Smooth muscle cell (in vitro differentiated cells): ENCODE data around the gene DUSP16. TPM values are rescaled to one million over a fixed set of nuclear protein-coding genes. Genes with fewer than 3 reads are reported as not detected.

ENCODE experiments used
- DNase-seq: peaks from one replicate; lab custom pipeline; 2025; ENCODE audit not compliant: unreplicated experiment; lab: John Stamatoyannopoulos, UW
- H2AFZ ChIP-seq: fragments of 200-600 bp; sonication (generic); 2 replicates; pipeline ENCODE4 v1.6.0; 2016; ENCODE audit warnings: antibody characterized with exemption, low read depth, mild to moderate bottlenecking
- H3F3A ChIP-seq: fragments of 200-600 bp; sonication (generic); 2 replicates; pipeline ENCODE4 v1.6.0; 2017; ENCODE audit warnings: antibody characterized with exemption, low read depth
- H3K27ac ChIP-seq: fragments of 200-600 bp; sonication (generic); 2 replicates; pipeline ENCODE4 v1.5.1; 2016; ENCODE audit warnings: low read depth, mild to moderate bottlenecking
- H3K27me3 ChIP-seq: fragments of 200-600 bp; sonication (generic); 2 replicates; pipeline ENCODE4 v1.6.1; 2016; ENCODE audit warnings: low read depth, mild to moderate bottlenecking
- H3K36me3 ChIP-seq: fragments of 200-600 bp; sonication (generic); 2 replicates; pipeline ENCODE4 v1.5.1; 2016; ENCODE audit warnings: low read depth
- H3K4me1 ChIP-seq: fragments of 200-600 bp; sonication (generic); 2 replicates; pipeline ENCODE4 v1.5.1; 2016; ENCODE audit warnings: low read depth
- H3K4me2 ChIP-seq: fragments of 200-600 bp; sonication (generic); 2 replicates; pipeline ENCODE4 v1.6.0; 2016; ENCODE audit warnings: mild to moderate bottlenecking
- H3K4me3 ChIP-seq: fragments of 200-600 bp; sonication (generic); 2 replicates; pipeline ENCODE4 v1.5.1; 2016; ENCODE audit warnings: mild to moderate bottlenecking
- H3K79me2 ChIP-seq: fragments of 200-600 bp; sonication (generic); 2 replicates; pipeline ENCODE4 v1.6.0; 2016; ENCODE audit warnings: low read depth, mild to moderate bottlenecking
- H3K9ac ChIP-seq: fragments of 200-600 bp; sonication (generic); 2 replicates; pipeline ENCODE4 v1.6.0; 2016; ENCODE audit warnings: low read depth
- H3K9me3 ChIP-seq: fragments of 200-600 bp; sonication (generic); replicated peaks from 2 replicates; pipeline ENCODE4 v1.5.1; 2016; ENCODE audit warnings: low read depth
- H4K20me1 ChIP-seq: fragments of 200-600 bp; sonication (generic); 2 replicates; pipeline ENCODE4 v1.6.0; 2016; ENCODE audit warnings: low read depth
- WGBS: methylation state at CpG from one replicate; pipeline ENCODE4 v1.1.7; 2016; ENCODE audit warnings: low lambda C conversion rate; 5-methylcytosine and 5-hydroxymethylcytosine counted together
- polyA plus RNA-seq: library from polyadenylated mRNA; unstranded; fragments of >200 nt; fragmentation: Nextera tagmentation; extraction: Ambion mirVana; gene quantifications from 2 replicates; pipeline ENCODE4 v1.2.1, GENCODE V29; 2016
- total RNA-seq: library from RNA; depleted of rRNA; stranded (reverse); fragments of >200 nt; gene quantifications from 2 replicates; pipeline ENCODE4 v1.2.3, GENCODE V29; 2014
- TF ChIP-seq, protein P1 (sequence below): fragments of 200-600 bp; sonication (generic); IDR thresholded peaks from 2 replicates; pipeline ENCODE4 v1.5.1; 2017; ENCODE audit warnings: borderline replicate concordance, mild to moderate bottlenecking, antibody characterized with exemption; ENCODE audit not compliant: insufficient read depth, poor library complexity, severe bottlenecking

Gene DUSP16
- total and polyA plus RNA-seq, 2 experiments from 2014 or later = 1.2 to 10.8 TPM

DNA sequence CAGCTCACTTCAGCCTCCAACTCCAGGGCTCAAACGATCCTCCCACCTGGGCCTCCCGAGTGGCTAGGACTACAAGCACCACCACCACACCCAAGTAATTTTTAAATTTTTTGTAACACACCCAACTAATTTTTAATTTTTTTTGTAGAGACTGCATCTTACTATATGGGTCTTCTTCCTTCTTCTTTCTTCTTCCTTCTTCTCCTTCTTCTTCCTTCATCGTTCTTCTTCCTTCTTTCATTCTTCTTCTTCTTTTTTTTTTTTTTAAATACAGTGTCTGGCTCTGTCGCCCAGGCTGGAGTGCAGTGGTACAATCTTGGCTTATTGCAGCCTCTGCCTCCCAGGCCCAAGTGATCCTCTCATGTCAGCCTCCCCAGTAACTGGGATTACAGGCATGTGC, 48.0 kb upstream of the DUSP16 start:
- TF ChIP-seq, protein P1, sequence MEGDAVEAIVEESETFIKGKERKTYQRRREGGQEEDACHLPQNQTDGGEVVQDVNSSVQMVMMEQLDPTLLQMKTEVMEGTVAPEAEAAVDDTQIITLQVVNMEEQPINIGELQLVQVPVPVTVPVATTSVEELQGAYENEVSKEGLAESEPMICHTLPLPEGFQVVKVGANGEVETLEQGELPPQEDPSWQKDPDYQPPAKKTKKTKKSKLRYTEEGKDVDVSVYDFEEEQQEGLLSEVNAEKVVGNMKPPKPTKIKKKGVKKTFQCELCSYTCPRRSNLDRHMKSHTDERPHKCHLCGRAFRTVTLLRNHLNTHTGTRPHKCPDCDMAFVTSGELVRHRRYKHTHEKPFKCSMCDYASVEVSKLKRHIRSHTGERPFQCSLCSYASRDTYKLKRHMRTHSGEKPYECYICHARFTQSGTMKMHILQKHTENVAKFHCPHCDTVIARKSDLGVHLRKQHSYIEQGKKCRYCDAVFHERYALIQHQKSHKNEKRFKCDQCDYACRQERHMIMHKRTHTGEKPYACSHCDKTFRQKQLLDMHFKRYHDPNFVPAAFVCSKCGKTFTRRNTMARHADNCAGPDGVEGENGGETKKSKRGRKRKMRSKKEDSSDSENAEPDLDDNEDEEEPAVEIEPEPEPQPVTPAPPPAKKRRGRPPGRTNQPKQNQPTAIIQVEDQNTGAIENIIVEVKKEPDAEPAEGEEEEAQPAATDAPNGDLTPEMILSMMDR = no peak
- no peak overlapping the region for H3K9ac ChIP-seq
- 92% methylated on average over 4 of the region's 4 CpGs for whole genome bisulfite sequencing

DNA sequence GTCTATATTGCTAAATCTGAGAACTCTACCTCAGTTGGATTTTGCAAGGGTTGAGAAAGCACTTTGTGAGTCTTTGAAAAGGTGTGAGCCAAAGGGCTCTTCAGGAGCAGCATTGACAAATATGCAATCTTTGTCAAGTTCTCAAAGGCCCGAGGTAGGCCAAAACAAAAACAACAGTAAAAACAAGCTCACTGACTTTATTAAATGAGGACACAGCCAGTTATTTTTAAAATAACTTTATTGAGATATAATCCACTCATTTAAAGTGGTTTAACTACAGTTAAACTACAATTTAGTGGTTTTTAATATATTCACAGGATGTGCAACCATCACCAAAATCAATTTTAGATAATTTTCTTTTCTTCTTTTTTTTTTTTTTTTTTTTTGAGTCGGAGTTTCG, 47.0 kb upstream of the DUSP16 start:
- Histone ChIP-seq H4K20me1 (no peaks in the 10 kb centered on the region), H3K27ac (no peak overlapping the region), H2AFZ (no peak overlapping the region), H3K9ac (no peak overlapping the region), H3K36me3 (no peaks in the 10 kb centered on the region), H3K9me3 (no peaks in the 10 kb centered on the region), H3K4me2 (no peak overlapping the region), H3K79me2 (peaks cover 16% of the 10 kb centered on the region), H3K4me3 (no peak overlapping the region), H3K27me3 (no peaks in the 10 kb centered on the region), H3K4me1 (peaks cover 6% of the 10 kb centered on the region), H3F3A (no peaks in the 10 kb centered on the region)
- no peak for DNase-seq
- WGBS = 100% methylated on average over 3 of the region's 3 CpGs
- TF ChIP-seq, protein P1 = no peak

More for the DNA sequence above, 48.0 kb upstream of the DUSP16 start:
- peak overlapping the region; percentile 88 for H2AFZ ChIP-seq
- H3K36me3 ChIP-seq = no peaks in the 10 kb centered on the region
- H3F3A ChIP-seq = no peaks in the 10 kb centered on the region
- no peak for DNase-seq
- peak overlapping the region; percentile 81 for H3K27ac ChIP-seq
- no peaks in the 10 kb centered on the region for H3K27me3 ChIP-seq
- peaks cover 6% of the 10 kb centered on the region for H3K4me1 ChIP-seq
- peaks cover 16% of the 10 kb centered on the region for H3K79me2 ChIP-seq
- peak overlapping the region; percentile 97 for H3K4me2 ChIP-seq
- H4K20me1 ChIP-seq = no peaks in the 10 kb centered on the region
- no peaks in the 10 kb centered on the region for H3K9me3 ChIP-seq
- H3K4me3 ChIP-seq = peak overlapping the region; percentile 77

DNA sequence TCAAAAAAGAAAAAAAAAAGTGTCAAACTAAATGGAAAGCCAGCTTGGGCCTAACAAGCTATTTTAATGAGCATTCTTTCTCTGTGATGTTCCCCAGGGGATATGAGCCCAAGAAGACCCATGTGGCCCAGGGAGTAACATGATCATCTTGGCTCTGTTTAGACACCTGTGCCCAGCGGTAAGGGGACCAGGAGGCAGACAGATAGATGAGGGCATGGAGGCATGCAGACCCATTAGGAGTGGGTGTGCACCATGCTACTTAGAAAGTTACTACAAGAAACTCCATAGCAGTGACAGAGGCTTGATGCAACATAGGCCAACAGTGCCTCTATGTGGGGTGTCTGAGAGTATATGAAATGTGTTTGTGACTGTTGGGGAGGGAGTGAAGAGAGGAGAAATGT, 45.9 kb upstream of the DUSP16 start:
- WGBS = 97% methylated on average over 1 of the region's 1 CpG

More for the DNA sequence above, 45.9 kb upstream of the DUSP16 start:
- Histone ChIP-seq H3K9me3 (no peaks in the 10 kb centered on the region), H4K20me1 (no peaks in the 10 kb centered on the region), H3K79me2 (peaks cover 6% of the 10 kb centered on the region), H3K4me2 (no peak overlapping the region), H3K27me3 (no peaks in the 10 kb centered on the region), H3K4me3 (no peak overlapping the region), H3K27ac (no peak overlapping the region), H2AFZ (no peak overlapping the region), H3K36me3 (no peaks in the 10 kb centered on the region), H3F3A (no peaks in the 10 kb centered on the region), H3K9ac (no peak overlapping the region), H3K4me1 (peaks cover 6% of the 10 kb centered on the region)
- TF ChIP-seq, protein P1 = no peak
- DNase-seq = no peak
